HCT116 (cell line): Measurements from ENCODE around the gene ZER1. TPM values are rescaled to one million over a fixed set of nuclear protein-coding genes. Genes with fewer than 3 reads are reported as not detected.
A peak's percentile ranks its signal among the peaks of the same experiment; 100 is the strongest.

Experiments
- ATAC-seq: fragments of 200-7000 bp; cut with Tn5 transposase; 2 replicates; pipeline ENCODE4 v1.9.1; 2020; ENCODE audit warnings: mild to moderate bottlenecking, moderate library complexity
- BruUV-seq: library from RNA; stranded (reverse); fragments of 400-500 nt; replicated peaks from 2 replicates; lab custom pipeline; 2021; lab: Mats Ljungman, UMichigan
- CTCF ChIA-PET: fragments of 300-600 bp; sonication (Branson Sonifier 250); formaldehyde crosslinking; loops from one replicate; lab custom pipeline; 2021; ENCODE audit warnings: antibody characterized with exemption; lab: Charles Lee
- POLR2A ChIA-PET: fragments of 300-600, 350-600 bp; sonication (Branson Sonifier 250); formaldehyde crosslinking; loops from one replicate; lab custom pipeline; 2021; ENCODE audit warnings: antibody characterized with exemption; lab: Charles Lee
- RAD21 ChIA-PET, 2 experiments: fragments of 300-600 bp; sonication (Branson Sonifier 250); formaldehyde crosslinking; loops; one replicate each; lab custom pipeline; 2023; ENCODE audit warnings: low total read pairs in 2 of 2; ENCODE audit not compliant: uncharacterized antibody in 2 of 2, unreplicated experiment in 2 of 2, low non-redundant PET in 1 of 2; lab: Charles Lee
- DNase-seq: peaks from one replicate; pipeline ENCODE4 v3.0.0-alpha.2; 2010; ENCODE audit warnings: low read depth, low spot score
- H2AFZ ChIP-seq: fragments of 200-600 bp; shearing (Covaris generic), sonication (generic); 2 replicates; pipeline ENCODE4 v1.6.1; 2017; ENCODE audit warnings: low read depth, mixed run types, mixed read lengths, antibody characterized with exemption, low read length; ENCODE audit not compliant: poor library complexity, severe bottlenecking
- H3K27ac ChIP-seq: 2 replicates; pipeline ENCODE4 v1.5.1; 2012; ENCODE audit warnings: low read depth, low read length
- H3K27me3 ChIP-seq: fragments of 200-600 bp; sonication (generic); 2 replicates; pipeline ENCODE4 v1.6.1; 2016; ENCODE audit warnings: mixed run types, low read length, mixed read lengths; ENCODE audit not compliant: insufficient read depth
- H3K36me3 ChIP-seq, 2 experiments: fragments of 200-500 bp in 1 of 2; fragments of 200-600 bp in 1 of 2; sonication (Bioruptor generic) in 1 of 2; sonication (generic) in 1 of 2; 2 replicates each; pipeline versions ENCODE4 v1.5.1 to v1.6.1; 2014 to 2016; ENCODE audit warnings: low read length in 2 of 2, inconsistent platforms in 1 of 2, mixed read lengths in 1 of 2, mixed run types in 1 of 2; ENCODE audit not compliant: insufficient read depth in 2 of 2, control insufficient read depth in 1 of 2
- H3K4me1 ChIP-seq, 2 experiments: fragments of 200-600 bp in 1 of 2; sonication (generic) in 1 of 2; 2 replicates each; pipeline versions ENCODE4 v1.5.1 to v1.6.1; 2012 to 2017; ENCODE audit warnings: low read length in 2 of 2, inconsistent platforms in 1 of 2, mild to moderate bottlenecking in 1 of 2, mixed read lengths in 1 of 2, mixed run types in 1 of 2, moderate library complexity in 1 of 2; ENCODE audit not compliant: insufficient read depth in 2 of 2, control insufficient read depth in 1 of 2
- H3K4me2 ChIP-seq: fragments of 200-600 bp; sonication (generic); 2 replicates; pipeline ENCODE4 v1.6.1; 2017; ENCODE audit warnings: mixed run types, low read length, mixed read lengths
- H3K4me3 ChIP-seq, 2 experiments: fragments of 200-600 bp in 1 of 2; sonication (generic) in 1 of 2; replicated peaks in 1 of 2; 2 replicates each; pipeline ENCODE4 v1.5.1; 2011 to 2016; ENCODE audit warnings: low read length in 2 of 2, control low read depth in 1 of 2, low read depth in 1 of 2, mild to moderate bottlenecking in 1 of 2, mixed read lengths in 1 of 2, mixed run types in 1 of 2
- H3K79me2 ChIP-seq: fragments of 200-600 bp; sonication (generic); 2 replicates; pipeline ENCODE4 v1.6.1; 2017; ENCODE audit warnings: mild to moderate bottlenecking, mixed run types, low read length, moderate library complexity, mixed read lengths; ENCODE audit not compliant: insufficient read depth
- H3K9ac ChIP-seq: fragments of 200-600 bp; sonication (generic); 2 replicates; pipeline ENCODE4 v1.6.1; 2016; ENCODE audit warnings: low read length, mixed read lengths
- H3K9me2 ChIP-seq: fragments of 200-600 bp; sonication (generic), shearing (Covaris generic); 2 replicates; pipeline ENCODE4 v1.6.1; 2017; ENCODE audit warnings: mixed run types, mild to moderate bottlenecking, moderate library complexity; ENCODE audit not compliant: insufficient read depth
- H3K9me3 ChIP-seq, 2 experiments: fragments of 200-500 bp in 1 of 2; fragments of 200-600 bp in 1 of 2; sonication (Bioruptor generic) in 1 of 2; sonication (generic) in 1 of 2; 2 replicates each; pipeline ENCODE4 v1.6.1; 2014 to 2017; ENCODE audit warnings: low read length in 2 of 2, mixed read lengths in 2 of 2, inconsistent platforms in 1 of 2, low read depth in 1 of 2, mild to moderate bottlenecking in 1 of 2, mixed run types in 1 of 2, moderate library complexity in 1 of 2; ENCODE audit not compliant: control insufficient read depth in 1 of 2, insufficient read depth in 1 of 2
- H4K20me1 ChIP-seq: fragments of 200-600 bp; sonication (generic), shearing (Covaris generic); 2 replicates; pipeline ENCODE4 v1.6.1; 2017; ENCODE audit warnings: mixed run types, mild to moderate bottlenecking, moderate library complexity; ENCODE audit not compliant: insufficient read depth
- MAX ChIP-seq: IDR thresholded peaks from 2 replicates; pipeline ENCODE4 v1.6.1; 2012
- ZBTB33 ChIP-seq: IDR thresholded peaks from 2 replicates; pipeline ENCODE4 v1.6.1; 2011; ENCODE audit warnings: mild to moderate bottlenecking, low read length, moderate library complexity; ENCODE audit not compliant: insufficient replicate concordance; ENCODE audit errors: extremely low read depth
- ZFX ChIP-seq: fragments of 450-650 bp; IDR thresholded peaks from 2 replicates; pipeline ENCODE4 v1.6.1; 2017
- intact Hi-C: fragments of 100-400 bp; cut with micrococcal nuclease; formaldehyde crosslinking; loops from 2 replicates; pipeline ENCODE4 v1.10.0; 2022
- total RNA-seq: library from RNA; stranded (reverse); gene quantifications from one replicate; pipeline ENCODE4 v1.2.1, GENCODE V29; 2021; ENCODE audit not compliant: unreplicated experiment

ZER1 gene
- total RNA-seq, 1 experiment from 2014 or later: 18.0 TPM

GRCh38 chr9:128818839-128819715 lies 47.4 kb upstream of the ZER1 start:
- DNase-seq (no peak), ATAC-seq (peak; percentile 59)
- Histone ChIP-seq H3K79me2 (no peaks in the 10 kb centered on the region), H3K27ac (peak overlapping the region; percentile 85), H3K4me1 (peaks cover 12 to 23% of the 10 kb centered on the region in 2 experiments; a peak in 3 of 4 replicates), H4K20me1 (no peaks in the 10 kb centered on the region), H3K9me2 (no peaks in the 10 kb centered on the region), H3K4me2 (peak overlapping the region; percentile 97), H3K36me3 (peaks cover 8 to 14% of the 10 kb centered on the region in 2 experiments; a peak in 3 of 4 replicates), H3K9me3 (no peaks in the 10 kb centered on the region), H3K4me3 (peak overlapping the region; percentile 54 to 71), H3K9ac (peak overlapping the region; percentile 73), H3K27me3 (no peaks in the 10 kb centered on the region), H2AFZ (no peak overlapping the region)
- ChIA-PET POLR2A (interaction anchor here (0.6 to 1.4 kb wide), 3 partner anchors 11 to 167 kb away, joined by 3 to 9 read pairs (median 7); partner anchors contain the start of gene SPOUT1), CTCF (interaction anchor here (0.7 to 2.0 kb wide), 17 partner anchors 9 to 269 kb away, joined by 3 to 23 read pairs (median 3); partner anchors contain the start of genes SPOUT1 and ZDHHC12), RAD21 (interaction anchor here (1.1 to 1.5 kb wide), 2 partner anchors 86 to 109 kb away, joined by 3 to 4 read pairs; no protein-coding TSS in a partner anchor)
- intact Hi-C loops: no loop called here
- no TSS peak for BruUV-seq
- TF ChIP-seq MAX (peak; percentile 54; the same call in 1 of the 2 replicates), ZBTB33 (no peak), ZFX (peak; percentile 64; the same call in 1 of the 2 replicates)
